ENCODE measurements around the gene WWTR1.

The WWTR1 gene

GRCh38 chr3:149490260-149490971, 167.4 kb downstream of the WWTR1 start:
- no peak for DNase-seq

- DNase-seq = no peak
Observed at GRCh38 chr3:149489060-149489690, 168.7 kb downstream of the WWTR1 start.

- DNase-seq = no peak
Observed at GRCh38 chr3:149487598-149488197, 170.1 kb downstream of the WWTR1 start.

GRCh38 chr3:149486726-149487125, 171.1 kb downstream of the WWTR1 start:
- DNase-seq = no peak

- no peak for DNase-seq
Observed at GRCh38 chr3:149481491-149481890, 176.3 kb downstream of the WWTR1 start.

- no peak for DNase-seq
Observed at GRCh38 chr3:149481056-149481455, 176.8 kb downstream of the WWTR1 start.

GRCh38 chr3:149480326-149481017, 177.4 kb downstream of the WWTR1 start:
- DNase-seq = peak; percentile 66

GRCh38 chr3:149479621-149480325, 178.1 kb downstream of the WWTR1 start:
- DNase-seq = no peak

- DNase-seq = no peak
Observed at GRCh38 chr3:149476225-149476624, 181.6 kb downstream of the WWTR1 start.

GRCh38 chr3:149475451-149476060, 182.3 kb downstream of the WWTR1 start:
- DNase-seq = no peak

GRCh38 chr3:149474250-149474817, 183.5 kb downstream of the WWTR1 start, which contains the start of gene TM4SF4:
TSS of gene TM4SF4 (plus strand) at chr3:149474697. CDS start at chr3:149474878, 181 bp downstream.
- no peak for DNase-seq

GRCh38 chr3:149473357-149474249, 184.2 kb downstream of the WWTR1 start:
- DNase-seq = no peak

GRCh38 chr3:149472030-149472797, 185.6 kb downstream of the WWTR1 start:
- no peak for DNase-seq

GRCh38 chr3:149470381-149470780, 187.4 kb downstream of the WWTR1 start:
- DNase-seq = no peak

GRCh38 chr3:149468504-149469212, 189.2 kb downstream of the WWTR1 start:
- no peak for DNase-seq

Data from NCI-H2081 treated with DMSO at 0.1 percent for 48 hours (cell line).